Thymus (tissue), 11 donors: ENCODE results near the gene LASP1. TPM values are rescaled to one million over a fixed set of nuclear protein-coding genes. Genes with fewer than 3 reads are reported as not detected.
"Not testable (repeated sequence)": the region's sequence is repeated elsewhere in the genome, so short reads cannot be mapped to it uniquely, and the experiment has no call there.

Experiments
- DNase-seq, 9 donors: peaks; one replicate each; pipeline ENCODE4 v3.0.0-alpha.2; 2013; ENCODE audit warnings: low spot score in 9 of 9, low read depth in 6 of 9, missing footprints in 1 of 9
- H3K27ac ChIP-seq, 2 donors: one replicate each; pipeline ENCODE4 v1.5.1; 2013; ENCODE audit warnings: control low read depth in 1 of 2, low read depth in 1 of 2, low read length in 1 of 2, mild to moderate bottlenecking in 1 of 2, moderate library complexity in 1 of 2
- H3K27me3 ChIP-seq, 2 donors: one replicate each; pipeline ENCODE4 v1.5.1; 2013; ENCODE audit warnings: low read length in 1 of 2; ENCODE audit not compliant: control insufficient read depth in 2 of 2, insufficient read depth in 1 of 2
- H3K36me3 ChIP-seq, 2 donors: one replicate each; pipeline ENCODE4 v1.5.1; 2013; ENCODE audit warnings: low read length in 1 of 2, mild to moderate bottlenecking in 1 of 2, moderate library complexity in 1 of 2; ENCODE audit not compliant: control insufficient read depth in 2 of 2, insufficient read depth in 2 of 2
- H3K4me1 ChIP-seq, 2 donors: one replicate each; pipeline ENCODE4 v1.5.1; 2013; ENCODE audit warnings: low read length in 2 of 2; ENCODE audit not compliant: control insufficient read depth in 2 of 2, insufficient read depth in 2 of 2
- H3K4me3 ChIP-seq, 2 donors: one replicate each; pipeline ENCODE4 v1.5.1; 2013; ENCODE audit warnings: low read length in 2 of 2, control low read depth in 1 of 2, mild to moderate bottlenecking in 1 of 2
- H3K9me3 ChIP-seq, 2 donors: one replicate each; pipeline ENCODE4 v1.5.1; 2013; ENCODE audit warnings: low read length in 1 of 2, mild to moderate bottlenecking in 1 of 2; ENCODE audit not compliant: control insufficient read depth in 2 of 2, insufficient read depth in 1 of 2
- WGBS: extraction: QIAGEN DNeasy Blood & Tissue Kit; methylation state at CpG from one replicate; pipeline ENCODE4 v1.1.7; 2013; 5-methylcytosine and 5-hydroxymethylcytosine counted together
- polyA plus RNA-seq: library from polyadenylated mRNA; stranded (reverse); fragments of 200-250 nt; gene quantifications from one replicate; pipeline ENCODE4 v1.2.3, GENCODE V29; 2013
- total RNA-seq: library from RNA; stranded (reverse); fragments of 120-200 nt; gene quantifications from one replicate; pipeline ENCODE4 v1.2.4, GENCODE V29; 2013
- donor health status: healthy.

The LASP1 gene
- total and polyA plus RNA-seq, 2 donors, result 37.0 to 72.5 TPM

GRCh38 chr17:38926293-38927070 lies 56.6 kb downstream of the LASP1 start:
- Histone ChIP-seq H3K4me1 (peaks cover 0 to 25% of the 10 kb centered on the region in 2 donors), H3K27me3 (no peaks in the 10 kb centered on the region), H3K36me3 (peaks cover 0 to under 1% of the 10 kb centered on the region in 2 donors), H3K4me3 (peak overlapping the region in 1 of 2 donors; percentile 57), H3K27ac (peak overlapping the region in 1 of 2 donors; percentile 36), H3K9me3 (no peaks in the 10 kb centered on the region)
- DNase-seq, result peak in 1 of 9 donors; percentile 45
- WGBS, result 50% methylated on average over 2 of the region's 2 CpGs

- H3K36me3 ChIP-seq, H3K4me1 ChIP-seq, H3K9me3 ChIP-seq, H3K27me3 ChIP-seq, H3K4me3 ChIP-seq, H3K27ac ChIP-seq, DNase-seq: not testable (repeated sequence)
- 98% methylated on average over 30 of the region's 36 CpGs for WGBS
Observed at GRCh38 chr17:38930782-38931181, 60.9 kb downstream of the LASP1 start.

- H3K27ac ChIP-seq, H3K27me3 ChIP-seq, DNase-seq, H3K36me3 ChIP-seq, H3K4me3 ChIP-seq, H3K9me3 ChIP-seq, H3K4me1 ChIP-seq: not testable (repeated sequence)
- WGBS, result 96% methylated on average over 9 of the region's 9 CpGs
Observed at GRCh38 chr17:38933962-38934361, 64.1 kb downstream of the LASP1 start.

GRCh38 chr17:38939987-38940386 lies 70.1 kb downstream of the LASP1 start:
- H3K36me3 ChIP-seq, result no peaks in the 10 kb centered on the region
- H3K27me3 ChIP-seq, result peaks cover 0 to 6% of the 10 kb centered on the region in 2 donors
- DNase-seq, result no peak
- H3K4me1 ChIP-seq, result no peaks in the 10 kb centered on the region
- H3K4me3 ChIP-seq, result no peak overlapping the region
- no peak overlapping the region for H3K27ac ChIP-seq
- H3K9me3 ChIP-seq, result no peaks in the 10 kb centered on the region

GRCh38 chr17:38940404-38940803 lies 70.5 kb downstream of the LASP1 start:
- no peak for DNase-seq
- H3K4me3 ChIP-seq, result no peak overlapping the region
- H3K27ac ChIP-seq, result no peak overlapping the region
- H3K4me1 ChIP-seq, result no peaks in the 10 kb centered on the region
- peaks cover 0 to 6% of the 10 kb centered on the region in 2 donors for H3K27me3 ChIP-seq
- H3K36me3 ChIP-seq, result no peaks in the 10 kb centered on the region
- 100% methylated on average over 1 of the region's 1 CpG for WGBS
- H3K9me3 ChIP-seq, result no peaks in the 10 kb centered on the region

- Histone ChIP-seq H3K27ac (no peak overlapping the region), H3K9me3 (no peaks in the 10 kb centered on the region), H3K4me3 (no peak overlapping the region), H3K36me3 (no peaks in the 10 kb centered on the region), H3K4me1 (no peaks in the 10 kb centered on the region), H3K27me3 (no peaks in the 10 kb centered on the region)
- DNase-seq, result no peak
- 89% methylated on average over 4 of the region's 4 CpGs for WGBS
Observed at GRCh38 chr17:38942696-38943334, 73.0 kb downstream of the LASP1 start.

- Histone ChIP-seq H3K27ac (no peak overlapping the region), H3K27me3 (no peaks in the 10 kb centered on the region), H3K4me1 (no peaks in the 10 kb centered on the region), H3K4me3 (no peak overlapping the region), H3K36me3 (no peaks in the 10 kb centered on the region), H3K9me3 (no peaks in the 10 kb centered on the region)
- 79% methylated on average over 8 of the region's 8 CpGs for WGBS
- peak in 1 of 9 donors; percentile 41 for DNase-seq
Observed at GRCh38 chr17:38943607-38944006, 73.7 kb downstream of the LASP1 start.

GRCh38 chr17:38947189-38947588 lies 77.3 kb downstream of the LASP1 start:
- no peaks in the 10 kb centered on the region for H3K9me3 ChIP-seq
- no peak overlapping the region for H3K4me3 ChIP-seq
- no peak overlapping the region for H3K27ac ChIP-seq
- WGBS, result 96% methylated on average over 2 of the region's 2 CpGs
- no peaks in the 10 kb centered on the region for H3K27me3 ChIP-seq
- no peaks in the 10 kb centered on the region for H3K4me1 ChIP-seq
- peak in 1 of 9 donors; percentile 38 for DNase-seq
- H3K36me3 ChIP-seq, result no peaks in the 10 kb centered on the region

- not testable (repeated sequence) for H3K4me3 ChIP-seq, DNase-seq, H3K27ac ChIP-seq, H3K4me1 ChIP-seq, H3K36me3 ChIP-seq, H3K27me3 ChIP-seq, H3K9me3 ChIP-seq
- WGBS, result 98% methylated on average over 7 of the region's 7 CpGs
Observed at GRCh38 chr17:38953800-38954199, 83.9 kb downstream of the LASP1 start.
